K562 (cell line): ENCODE measurements around the gene MEDAG. TPM values are rescaled to one million over a fixed set of nuclear protein-coding genes. Genes with fewer than 3 reads are reported as not detected.

Source experiments
- ATAC-seq: fragments of 200-7000 bp; cut with Tn5 transposase; 3 replicates; pipeline ENCODE4 v1.9.1; 2020; ENCODE audit warnings: moderate library complexity
- BruUV-seq: library from RNA; stranded (reverse); fragments of 400-500 nt; replicated peaks from 2 replicates; lab custom pipeline; 2021; lab: Mats Ljungman, UMichigan
- CTCF ChIA-PET: fragments of 300-600 bp; formaldehyde crosslinking; extraction: SDS; loops from one replicate; lab custom pipeline; 2021; ENCODE audit warnings: low intra/inter-chr PET ratio; lab: Yijun Ruan, JAX
- POLR2A ChIA-PET: fragments of 300-600, 350-650 bp; sonication (Branson Sonifier 250); formaldehyde crosslinking; extraction: SDS; loops from one replicate; lab custom pipeline; 2021; ENCODE audit warnings: antibody characterized with exemption, inconsistent platforms; lab: Yijun Ruan, JAX
- DNase-seq, 4 experiments: peaks; one replicate each; pipeline versions ENCODE4 v3.0.0 to v3.0.0-alpha.2; 2011 to 2018; ENCODE audit warnings: low spot score in 3 of 4, mixed read lengths in 3 of 4; ENCODE audit errors: extremely low read depth in 1 of 4
- FAIRE-seq: peaks from 2 replicates; lab custom pipeline; 2011; peaks lifted over from hg19 to GRCh38; lab: Jason Lieb, UNC
- H2AFZ ChIP-seq: 2 replicates; pipeline ENCODE4 v1.6.0; 2011; ENCODE audit warnings: low read depth, low read length, control low read depth, inconsistent platforms
- H3K27ac ChIP-seq: fragments of 200-600 bp; 3 replicates; pipeline ENCODE4 v1.8.0; 2011; ENCODE audit warnings: low read depth, mild to moderate bottlenecking, control low read depth, inconsistent platforms, low read length, moderate library complexity, mixed read lengths; ENCODE audit errors: extremely low read depth
- H3K27me3 ChIP-seq, 2 experiments: fragments of 300-600 bp in 1 of 2; 2 replicates in 1 of 2; 3 replicates in 1 of 2; pipeline versions ENCODE4 v1.6.0 to v1.8.0; 2011; ENCODE audit warnings: inconsistent platforms in 2 of 2, low read length in 2 of 2, mild to moderate bottlenecking in 1 of 2, mixed read lengths in 1 of 2, moderate library complexity in 1 of 2; ENCODE audit not compliant: control insufficient read depth in 2 of 2, insufficient read depth in 2 of 2
- H3K36me3 ChIP-seq: fragments of 300-600 bp; 3 replicates; pipeline ENCODE4 v1.8.0; 2011; ENCODE audit warnings: mild to moderate bottlenecking, low read length, inconsistent platforms; ENCODE audit not compliant: control insufficient read depth, insufficient read depth
- H3K4me1 ChIP-seq, 2 experiments: fragments of 200-600 bp in 1 of 2; replicated peaks in 1 of 2; 2 replicates in 1 of 2; 3 replicates in 1 of 2; pipeline versions ENCODE4 v1.5.1 to v1.8.0; 2011; ENCODE audit warnings: inconsistent platforms in 2 of 2, low read length in 2 of 2, mild to moderate bottlenecking in 1 of 2, mixed read lengths in 1 of 2, moderate library complexity in 1 of 2; ENCODE audit not compliant: control insufficient read depth in 2 of 2, insufficient read depth in 2 of 2
- H3K4me2 ChIP-seq: 2 replicates; pipeline ENCODE4 v1.6.1; 2011; ENCODE audit warnings: low read length, control low read depth, inconsistent platforms, mixed read lengths; ENCODE audit not compliant: insufficient read depth
- H3K4me3 ChIP-seq: fragments of 200-600 bp; sonication (generic), shearing (Covaris generic); 2 replicates; pipeline ENCODE4 v1.5.1; 2016; ENCODE audit warnings: control low read depth, inconsistent platforms
- H3K79me2 ChIP-seq: fragments of 200-600 bp; 3 replicates; pipeline ENCODE4 v1.8.0; 2011; ENCODE audit warnings: low read length, inconsistent platforms; ENCODE audit not compliant: control insufficient read depth, insufficient read depth
- H3K9ac ChIP-seq, 2 experiments: 2 replicates each; pipeline versions ENCODE4 v1.6.0 to v1.6.1; 2011; ENCODE audit warnings: low read depth in 2 of 2, low read length in 2 of 2, control low read depth in 1 of 2, inconsistent platforms in 1 of 2, mild to moderate bottlenecking in 1 of 2, mixed read lengths in 1 of 2; ENCODE audit not compliant: insufficient read depth in 1 of 2
- H3K9me1 ChIP-seq: one replicate; pipeline ENCODE4 v1.6.0; 2011; ENCODE audit warnings: inconsistent platforms, mild to moderate bottlenecking, low read length, moderate library complexity; ENCODE audit not compliant: control insufficient read depth, insufficient read depth
- H3K9me3 ChIP-seq: replicated peaks from 2 replicates; pipeline ENCODE4 v1.5.1; 2011; ENCODE audit warnings: low read depth, low read length, inconsistent platforms; ENCODE audit not compliant: control insufficient read depth, insufficient read depth
- H4K20me1 ChIP-seq: replicated peaks from 2 replicates; pipeline ENCODE4 v1.6.1; 2011; ENCODE audit warnings: low read length, inconsistent platforms, mixed read lengths; ENCODE audit not compliant: control insufficient read depth, insufficient read depth
- DIDO1 ChIP-seq: fragments of 450-650 bp; IDR thresholded peaks from 2 replicates; pipeline ENCODE4 v1.6.1; 2016; ENCODE audit warnings: low read depth, missing biosample characterization, missing genetic modification characterization
- HNRNPL ChIP-seq: fragments of 200-400 bp; formaldehyde crosslinking; IDR thresholded peaks from 2 replicates; pipeline ENCODE4 v1.6.1; 2017; ENCODE audit warnings: low read depth, mild to moderate bottlenecking, low read length
- KLF1 ChIP-seq: fragments of 450-650 bp; IDR thresholded peaks from 2 replicates; pipeline ENCODE4 v1.6.1; 2016; ENCODE audit warnings: missing genetic modification characterization, missing compliant biosample characterization
- NCOA6 ChIP-seq: fragments of 450-650 bp; IDR thresholded peaks from 2 replicates; pipeline ENCODE4 v1.6.1; 2017; ENCODE audit warnings: mild to moderate bottlenecking
- NR2C2 ChIP-seq, 2 experiments: fragments of 200-800 bp in 1 of 2; sonication (Bioruptor generic) in 1 of 2; sonication (generic) in 1 of 2; formaldehyde crosslinking in 1 of 2; IDR thresholded peaks; 2 replicates each; pipeline versions ENCODE4 v1.6.1 to v1.8.0; 2016 to 2022; ENCODE audit warnings: mild to moderate bottlenecking in 1 of 2, missing compliant biosample characterization in 1 of 2, missing genetic modification characterization in 1 of 2, missing genetic modification reagents in 1 of 2
- STAT5B ChIP-seq: fragments of 250-450 bp; sonication (Bioruptor Pico); IDR thresholded peaks from 2 replicates; pipeline ENCODE4 v1.8.0; 2021; ENCODE audit warnings: mild to moderate bottlenecking, inconsistent platforms
- TAF15 ChIP-seq: fragments of 200-400 bp; formaldehyde crosslinking; IDR thresholded peaks from 2 replicates; pipeline ENCODE4 v1.6.1; 2017; ENCODE audit warnings: mild to moderate bottlenecking, low read depth, low read length, moderate library complexity
- TAF7 ChIP-seq: fragments of 450-650 bp; IDR thresholded peaks from 2 replicates; pipeline ENCODE4 v1.6.1; 2016; ENCODE audit warnings: missing genetic modification characterization, missing compliant biosample characterization
- TBL1XR1 ChIP-seq, 2 experiments: IDR thresholded peaks; 2 replicates each; pipeline ENCODE4 v1.6.1; 2012; ENCODE audit warnings: improper control_type of control experiment in 2 of 2, low read length in 2 of 2, mild to moderate bottlenecking in 1 of 2
- ZNF212 ChIP-seq: fragments of 450-650 bp; formaldehyde crosslinking; IDR thresholded peaks from 2 replicates; pipeline ENCODE4 v1.4.0; 2020; ENCODE audit warnings: mild to moderate bottlenecking
- ZNF224 ChIP-seq: sonication (generic); formaldehyde crosslinking; IDR thresholded peaks from 2 replicates; pipeline ENCODE4 v1.8.0; 2022; ENCODE audit warnings: mild to moderate bottlenecking, missing genetic modification reagents
- WGBS: fragments of 100-300 bp; shearing (Covaris generic); methylation state at CpG from one replicate; pipeline ENCODE4 v1.1.6; 2016; ENCODE audit warnings: low coverage, mixed read lengths; ENCODE audit not compliant: insufficient coverage; ENCODE audit errors: missing lambda C conversion rate; 5-methylcytosine and 5-hydroxymethylcytosine counted together
- in situ Hi-C: fragments of 300-500 bp; cut with MboI; formaldehyde crosslinking; loops from 4 replicates; pipeline ENCODE4 v1.15.0; 2018; ENCODE audit warnings: inconsistent platforms, mixed read lengths
- intact Hi-C: fragments of 100-400 bp; cut with micrococcal nuclease; formaldehyde crosslinking; loops from 2 replicates; pipeline ENCODE4 v1.14.2; 2022
- polyA plus RNA-seq, 8 experiments: library from polyadenylated mRNA; depleted of rRNA in 4 of 8; stranded (reverse) in 5 of 8; unstranded in 3 of 8; fragments of >200 nt; fragmentation: Nextera tagmentation in 2 of 8; fragmentation: Illumina TruSeq in 1 of 8; extraction: Ambion mirVana in 2 of 8; extraction: Trizol in 1 of 8; gene quantifications; 2 replicates each; pipeline versions ENCODE4 v1.2.1 to v1.2.3, GENCODE V29; 2011 to 2014; ENCODE audit warnings: inconsistent platforms in 1 of 8, missing spikeins in 1 of 8
- total RNA-seq, 7 experiments: library from RNA; depleted of rRNA in 6 of 7; stranded (reverse); fragments of >200 nt in 6 of 7; fragmentation: Illumina TruSeq in 2 of 7; extraction: Trizol in 2 of 7; gene quantifications; 2 replicates each; pipeline versions ENCODE4 v1.2.1 to v1.2.3, GENCODE V29; 2011 to 2021; ENCODE audit warnings: low replicate concordance in 1 of 7
- TF ChIP-seq, protein P1 (sequence below): sonication (generic); formaldehyde crosslinking; IDR thresholded peaks from 2 replicates; pipeline ENCODE4 v1.8.0; 2022; ENCODE audit warnings: mild to moderate bottlenecking, missing genetic modification reagents
- TF ChIP-seq, protein P2 (sequence below), 2 experiments: IDR thresholded peaks in 1 of 2; conservative IDR thresholded peaks in 1 of 2; 2 replicates each; pipeline ENCODE4 v1.6.1; 2016; ENCODE audit warnings: low read depth in 2 of 2, mild to moderate bottlenecking in 1 of 2, missing compliant biosample characterization in 1 of 2, missing genetic modification characterization in 1 of 2, moderate library complexity in 1 of 2

MEDAG gene
- total and polyA plus RNA-seq, 9 of the 15 experiments (the other 6 are each of a cell fraction or from before 2014, with no cell fraction given) = not detected

- TF ChIP-seq STAT5B (CRISPR knock-in tag) (no peak), DIDO1 (tag) (no peak), KLF1 (tag) (no peak)
These were observed 25.3 kb upstream of the MEDAG start (continued) for GRCh38 chr13:30880856-30881155.

DNA sequence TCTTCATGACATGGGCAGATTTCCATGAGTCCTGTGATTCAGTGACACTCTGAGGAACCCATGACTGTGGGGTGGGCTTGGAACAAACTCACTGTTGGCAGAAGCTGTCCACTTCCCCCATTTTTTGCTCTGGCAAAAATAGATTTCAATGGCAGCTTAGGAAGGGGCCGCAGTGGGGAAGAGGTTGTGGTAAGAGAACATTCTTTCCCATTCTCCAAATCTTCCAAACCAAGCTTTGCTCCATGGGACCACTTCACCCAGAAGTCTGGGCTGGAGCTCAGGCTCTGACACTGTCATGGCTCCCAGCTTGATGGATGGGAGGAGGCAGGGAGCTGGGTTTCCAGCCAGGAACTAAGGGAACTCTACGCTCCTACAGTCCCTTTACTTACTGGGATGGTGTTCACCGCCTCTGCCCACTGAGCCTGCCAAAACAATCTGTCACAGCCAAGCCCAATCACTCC is 24.9 kb upstream of the MEDAG start:
- no TSS peak for BruUV-seq
- Histone ChIP-seq H3K4me3 (no peak overlapping the region), H3K27ac (no peak overlapping the region), H3K4me1 (no peaks in the 10 kb centered on the region), H2AFZ (no peak overlapping the region), H3K9ac (no peak overlapping the region), H4K20me1 (no peaks in the 10 kb centered on the region; the same call in 1 of the 2 replicates), H3K79me2 (no peaks in the 10 kb centered on the region), H3K36me3 (no peaks in the 10 kb centered on the region), H3K4me2 (no peak overlapping the region), H3K9me1 (no peaks in the 10 kb centered on the region), H3K9me3 (no peaks in the 10 kb centered on the region), H3K27me3 (no peaks in the 10 kb centered on the region; a peak in 1 of 5 replicates)
- DNase-seq (no peak), ATAC-seq (no peak), FAIRE-seq (no peak)
- ChIA-PET CTCF (no interaction called here), POLR2A (interaction anchor here (0.6 to 0.8 kb wide), 2 partner anchors 30 to 83 kb away, joined by 3 to 5 read pairs; no protein-coding TSS in a partner anchor)
- 0% methylated on average over 3 of the region's 3 CpGs for WGBS
- in situ Hi-C loops = no loop called here
- intact Hi-C loops = no loop called here
- TF ChIP-seq TAF7 (tag) (no peak), HNRNPL (no peak), ZNF212 (CRISPR knock-in tag) (no peak), ZNF224 (CRISPR knock-in tag) (no peak), NCOA6 (no peak), NR2C2 (CRISPR knock-in tag; IDR thresholded peaks at IDR 0.05) (no peak), NR2C2 (tag; IDR thresholded peaks at IDR 0.05) (no peak), TBL1XR1 (IDR thresholded peaks at IDR 0.05; ENCODE audit: low read length in 2 of 2) (no peak), TAF15 (no peak)
- TF ChIP-seq, protein P1, sequence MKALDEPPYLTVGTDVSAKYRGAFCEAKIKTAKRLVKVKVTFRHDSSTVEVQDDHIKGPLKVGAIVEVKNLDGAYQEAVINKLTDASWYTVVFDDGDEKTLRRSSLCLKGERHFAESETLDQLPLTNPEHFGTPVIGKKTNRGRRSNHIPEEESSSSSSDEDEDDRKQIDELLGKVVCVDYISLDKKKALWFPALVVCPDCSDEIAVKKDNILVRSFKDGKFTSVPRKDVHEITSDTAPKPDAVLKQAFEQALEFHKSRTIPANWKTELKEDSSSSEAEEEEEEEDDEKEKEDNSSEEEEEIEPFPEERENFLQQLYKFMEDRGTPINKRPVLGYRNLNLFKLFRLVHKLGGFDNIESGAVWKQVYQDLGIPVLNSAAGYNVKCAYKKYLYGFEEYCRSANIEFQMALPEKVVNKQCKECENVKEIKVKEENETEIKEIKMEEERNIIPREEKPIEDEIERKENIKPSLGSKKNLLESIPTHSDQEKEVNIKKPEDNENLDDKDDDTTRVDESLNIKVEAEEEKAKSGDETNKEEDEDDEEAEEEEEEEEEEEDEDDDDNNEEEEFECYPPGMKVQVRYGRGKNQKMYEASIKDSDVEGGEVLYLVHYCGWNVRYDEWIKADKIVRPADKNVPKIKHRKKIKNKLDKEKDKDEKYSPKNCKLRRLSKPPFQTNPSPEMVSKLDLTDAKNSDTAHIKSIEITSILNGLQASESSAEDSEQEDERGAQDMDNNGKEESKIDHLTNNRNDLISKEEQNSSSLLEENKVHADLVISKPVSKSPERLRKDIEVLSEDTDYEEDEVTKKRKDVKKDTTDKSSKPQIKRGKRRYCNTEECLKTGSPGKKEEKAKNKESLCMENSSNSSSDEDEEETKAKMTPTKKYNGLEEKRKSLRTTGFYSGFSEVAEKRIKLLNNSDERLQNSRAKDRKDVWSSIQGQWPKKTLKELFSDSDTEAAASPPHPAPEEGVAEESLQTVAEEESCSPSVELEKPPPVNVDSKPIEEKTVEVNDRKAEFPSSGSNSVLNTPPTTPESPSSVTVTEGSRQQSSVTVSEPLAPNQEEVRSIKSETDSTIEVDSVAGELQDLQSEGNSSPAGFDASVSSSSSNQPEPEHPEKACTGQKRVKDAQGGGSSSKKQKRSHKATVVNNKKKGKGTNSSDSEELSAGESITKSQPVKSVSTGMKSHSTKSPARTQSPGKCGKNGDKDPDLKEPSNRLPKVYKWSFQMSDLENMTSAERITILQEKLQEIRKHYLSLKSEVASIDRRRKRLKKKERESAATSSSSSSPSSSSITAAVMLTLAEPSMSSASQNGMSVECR (CRISPR knock-in tag) = no peak
- TF ChIP-seq, protein P2, sequence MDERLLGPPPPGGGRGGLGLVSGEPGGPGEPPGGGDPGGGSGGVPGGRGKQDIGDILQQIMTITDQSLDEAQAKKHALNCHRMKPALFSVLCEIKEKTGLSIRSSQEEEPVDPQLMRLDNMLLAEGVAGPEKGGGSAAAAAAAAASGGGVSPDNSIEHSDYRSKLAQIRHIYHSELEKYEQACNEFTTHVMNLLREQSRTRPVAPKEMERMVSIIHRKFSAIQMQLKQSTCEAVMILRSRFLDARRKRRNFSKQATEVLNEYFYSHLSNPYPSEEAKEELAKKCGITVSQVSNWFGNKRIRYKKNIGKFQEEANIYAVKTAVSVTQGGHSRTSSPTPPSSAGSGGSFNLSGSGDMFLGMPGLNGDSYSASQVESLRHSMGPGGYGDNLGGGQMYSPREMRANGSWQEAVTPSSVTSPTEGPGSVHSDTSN (CRISPR knock-in tag; IDR thresholded peaks at IDR 0.05; ENCODE audit: low read depth) = no peak
- TF ChIP-seq, protein P2 (tag; conservative IDR thresholded peaks at IDR 0.05; ENCODE audit: low read depth) = no peak
